Lower leg skin (tissue), 3 donors: ENCODE results near the gene CALML3.

Experiments used
- POLR2A ChIP-seq, 2 donors: fragments of 450-650 bp; IDR thresholded peaks; one replicate each; pipeline ENCODE4 v1.6.1; 2016 to 2017; ENCODE audit warnings: antibody characterized with exemption in 2 of 2, mild to moderate bottlenecking in 1 of 2, moderate library complexity in 1 of 2
- TF ChIP-seq, protein P1 (sequence below), 3 donors: fragments of 450-650 bp; IDR thresholded peaks; one replicate each; pipeline ENCODE4 v1.5.1; 2016; ENCODE audit warnings: antibody characterized with exemption in 3 of 3, mild to moderate bottlenecking in 3 of 3, moderate library complexity in 2 of 3

DNA sequence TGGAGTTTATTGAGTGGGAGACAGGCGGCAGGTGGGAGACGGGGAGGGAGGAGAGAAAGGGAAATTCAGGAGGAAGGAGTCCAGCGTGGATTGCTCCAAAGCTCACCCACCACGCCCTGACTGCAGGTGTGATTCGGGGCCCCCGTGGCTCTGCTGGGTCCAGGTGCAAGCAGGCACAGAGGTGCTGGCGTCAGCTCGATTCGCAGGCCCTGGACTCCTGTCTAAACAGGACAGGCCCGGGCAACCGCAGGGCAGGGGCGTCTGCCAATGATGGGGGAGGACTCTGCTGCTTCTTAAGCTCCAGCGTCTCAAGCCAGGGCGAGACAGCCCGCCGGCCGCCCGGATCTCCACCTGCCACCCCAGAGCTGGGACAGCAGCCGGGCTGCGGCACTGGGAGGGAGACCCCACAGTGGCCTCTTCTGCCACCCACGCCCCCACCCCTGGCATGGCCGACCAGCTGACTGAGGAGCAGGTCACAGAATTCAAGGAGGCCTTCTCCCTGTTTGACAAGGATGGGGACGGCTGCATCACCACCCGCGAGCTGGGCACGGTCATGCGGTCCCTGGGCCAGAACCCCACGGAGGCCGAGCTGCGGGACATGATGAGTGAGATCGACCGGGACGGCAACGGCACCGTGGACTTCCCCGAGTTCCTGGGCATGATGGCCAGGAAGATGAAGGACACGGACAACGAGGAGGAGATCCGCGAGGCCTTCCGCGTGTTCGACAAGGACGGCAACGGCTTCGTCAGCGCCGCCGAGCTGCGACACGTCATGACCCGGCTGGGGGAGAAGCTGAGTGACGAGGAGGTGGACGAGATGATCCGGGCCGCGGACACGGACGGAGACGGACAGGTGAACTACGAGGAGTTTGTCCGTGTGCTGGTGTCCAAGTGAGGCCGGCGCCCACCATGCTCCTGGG is at the start of gene CALML3:
- TF ChIP-seq POLR2A (IDR thresholded peaks at IDR 0.05) = no peak
- TF ChIP-seq, protein P1, sequence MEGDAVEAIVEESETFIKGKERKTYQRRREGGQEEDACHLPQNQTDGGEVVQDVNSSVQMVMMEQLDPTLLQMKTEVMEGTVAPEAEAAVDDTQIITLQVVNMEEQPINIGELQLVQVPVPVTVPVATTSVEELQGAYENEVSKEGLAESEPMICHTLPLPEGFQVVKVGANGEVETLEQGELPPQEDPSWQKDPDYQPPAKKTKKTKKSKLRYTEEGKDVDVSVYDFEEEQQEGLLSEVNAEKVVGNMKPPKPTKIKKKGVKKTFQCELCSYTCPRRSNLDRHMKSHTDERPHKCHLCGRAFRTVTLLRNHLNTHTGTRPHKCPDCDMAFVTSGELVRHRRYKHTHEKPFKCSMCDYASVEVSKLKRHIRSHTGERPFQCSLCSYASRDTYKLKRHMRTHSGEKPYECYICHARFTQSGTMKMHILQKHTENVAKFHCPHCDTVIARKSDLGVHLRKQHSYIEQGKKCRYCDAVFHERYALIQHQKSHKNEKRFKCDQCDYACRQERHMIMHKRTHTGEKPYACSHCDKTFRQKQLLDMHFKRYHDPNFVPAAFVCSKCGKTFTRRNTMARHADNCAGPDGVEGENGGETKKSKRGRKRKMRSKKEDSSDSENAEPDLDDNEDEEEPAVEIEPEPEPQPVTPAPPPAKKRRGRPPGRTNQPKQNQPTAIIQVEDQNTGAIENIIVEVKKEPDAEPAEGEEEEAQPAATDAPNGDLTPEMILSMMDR (IDR thresholded peaks at IDR 0.05) = no peak
